ENCODE results near the gene RAPGEF5.

DNA sequence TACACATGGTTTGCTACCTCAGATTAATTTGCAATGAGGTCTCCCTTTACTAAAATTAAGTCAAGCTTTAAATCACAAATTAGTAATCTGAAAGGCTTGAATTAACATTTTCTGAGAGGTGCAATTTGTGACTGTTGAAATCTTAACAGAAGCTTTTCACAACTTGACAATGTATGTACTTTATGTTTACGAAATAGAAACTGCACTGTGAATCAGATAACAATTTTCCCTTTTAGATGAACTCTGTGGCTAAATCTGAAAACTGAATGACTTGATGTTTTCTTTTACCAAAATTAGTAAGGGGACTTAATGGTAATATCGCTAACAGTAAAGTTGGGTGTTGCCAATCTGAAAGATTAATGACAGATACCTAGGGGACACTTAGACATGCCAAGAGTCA, 197.6 kb downstream of the RAPGEF5 start:
- no peak for TF ChIP-seq POLR2A (IDR thresholded peaks at IDR 0.05)
- TF ChIP-seq, protein P1, sequence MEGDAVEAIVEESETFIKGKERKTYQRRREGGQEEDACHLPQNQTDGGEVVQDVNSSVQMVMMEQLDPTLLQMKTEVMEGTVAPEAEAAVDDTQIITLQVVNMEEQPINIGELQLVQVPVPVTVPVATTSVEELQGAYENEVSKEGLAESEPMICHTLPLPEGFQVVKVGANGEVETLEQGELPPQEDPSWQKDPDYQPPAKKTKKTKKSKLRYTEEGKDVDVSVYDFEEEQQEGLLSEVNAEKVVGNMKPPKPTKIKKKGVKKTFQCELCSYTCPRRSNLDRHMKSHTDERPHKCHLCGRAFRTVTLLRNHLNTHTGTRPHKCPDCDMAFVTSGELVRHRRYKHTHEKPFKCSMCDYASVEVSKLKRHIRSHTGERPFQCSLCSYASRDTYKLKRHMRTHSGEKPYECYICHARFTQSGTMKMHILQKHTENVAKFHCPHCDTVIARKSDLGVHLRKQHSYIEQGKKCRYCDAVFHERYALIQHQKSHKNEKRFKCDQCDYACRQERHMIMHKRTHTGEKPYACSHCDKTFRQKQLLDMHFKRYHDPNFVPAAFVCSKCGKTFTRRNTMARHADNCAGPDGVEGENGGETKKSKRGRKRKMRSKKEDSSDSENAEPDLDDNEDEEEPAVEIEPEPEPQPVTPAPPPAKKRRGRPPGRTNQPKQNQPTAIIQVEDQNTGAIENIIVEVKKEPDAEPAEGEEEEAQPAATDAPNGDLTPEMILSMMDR (IDR thresholded peaks at IDR 0.05): no peak
- no peak for TF ChIP-seq EP300 (IDR thresholded peaks at IDR 0.05)

All from stomach (tissue), 4 donors.